ENCODE data around the gene RCAN2. TPM values are rescaled to one million over a fixed set of nuclear protein-coding genes. Genes with fewer than 3 reads are reported as not detected.

The RCAN2 gene
- total and polyA plus RNA-seq, 2 donors (not counting 3 experiments of a cell fraction or from before 2014, with no cell fraction given) = 0.07 to 0.33 TPM

DNA sequence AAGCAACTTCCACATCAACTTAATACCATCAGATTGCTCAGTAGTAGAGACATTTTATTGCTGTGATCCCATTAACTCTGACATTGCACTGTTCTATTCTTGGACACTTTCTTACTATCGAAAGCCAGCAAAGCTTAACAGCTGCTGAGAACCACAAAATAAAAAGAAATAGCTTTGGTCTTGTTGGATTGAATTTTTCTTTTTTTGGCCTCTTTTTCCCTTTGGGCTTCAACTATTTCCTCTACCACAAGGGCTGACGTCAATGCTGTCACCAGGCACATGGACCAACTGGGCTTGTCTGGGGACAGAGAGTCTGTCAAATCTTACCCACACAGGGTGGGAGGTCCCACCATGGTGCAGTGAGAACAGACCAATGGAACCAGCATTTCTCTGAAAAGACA lies 257.1 kb downstream of the RCAN2 start:
- Histone ChIP-seq H2AFZ (ENCODE audit: low read depth, low read length) (no peak overlapping the region), H3K4me3 (replicated peaks in 1 of 3; ENCODE audit: insufficient read depth in 1 of 3, low read depth in 1 of 3, low read length in 3 of 3) (no peak overlapping the region), H4K20me1 (replicated peaks; ENCODE audit: control insufficient read depth, extremely low read depth, insufficient read depth, low read length) (no peaks in the 10 kb centered on the region), H3K4me1 (ENCODE audit: control insufficient read depth, extremely low read depth, insufficient read depth, low read length) (no peaks in the 10 kb centered on the region), H3K9me1 (replicated peaks; ENCODE audit: control insufficient read depth, extremely low read depth, insufficient read depth, low read length) (no peaks in the 10 kb centered on the region), H3K4me2 (ENCODE audit: insufficient read depth, low read length) (no peak overlapping the region), H3K36me3 (ENCODE audit: control insufficient read depth in 2 of 2, extremely low read depth in 1 of 2, insufficient read depth in 2 of 2, low read length in 2 of 2) (no peaks in the 10 kb centered on the region), H3K79me2 (ENCODE audit: control insufficient read depth, insufficient read depth, low read length) (no peaks in the 10 kb centered on the region), H3K9ac (replicated peaks; ENCODE audit: extremely low read depth, insufficient read depth, low read length) (no peak overlapping the region), H3K27ac (ENCODE audit: insufficient read depth, low read depth, low read length) (no peak overlapping the region), H3K9me3 (replicated peaks; ENCODE audit: control insufficient read depth, insufficient read depth, low read length) (no peaks in the 10 kb centered on the region), H3K27me3 (ENCODE audit: control insufficient read depth in 2 of 2, insufficient read depth in 2 of 2, low read length in 2 of 2) (no peaks in the 10 kb centered on the region)
- FAIRE-seq = no peak
- no peak for DNase-seq (ENCODE audit: low read depth, low spot score)
- dilution Hi-C loops (cut with MboI; ENCODE audit: extremely low pct_ligation_motif_present, low sequenced_read_pairs) = no loop called here
- intact Hi-C loops (cut with micrococcal nuclease) = no loop called here
- POLR2A ChIA-PET = no interaction called here
- TF ChIP-seq FOS (IDR thresholded peaks at IDR 0.05; ENCODE audit: borderline replicate concordance, insufficient read depth, low read length) (no peak), POLR2AphosphoS5 (IDR thresholded peaks at IDR 0.05; ENCODE audit: insufficient read depth, low read depth, low read length) (no peak), MYC (IDR thresholded peaks at IDR 0.05; ENCODE audit: low read depth, low read length) (no peak), JUN (IDR thresholded peaks at IDR 0.05; ENCODE audit: borderline replicate concordance, insufficient read depth, insufficient read length, low read depth) (no peak), POLR2A (IDR thresholded peaks at IDR 0.05; ENCODE audit: low read depth, low read length) (no peak), GATA2 (IDR thresholded peaks at IDR 0.05; ENCODE audit: insufficient read depth, insufficient read length, low read depth, low read length) (no peak), EZH2 (IDR thresholded peaks at IDR 0.05; ENCODE audit: borderline replicate concordance, low read depth, low read length, severe bottlenecking) (no peak)
- TF ChIP-seq, protein P1, sequence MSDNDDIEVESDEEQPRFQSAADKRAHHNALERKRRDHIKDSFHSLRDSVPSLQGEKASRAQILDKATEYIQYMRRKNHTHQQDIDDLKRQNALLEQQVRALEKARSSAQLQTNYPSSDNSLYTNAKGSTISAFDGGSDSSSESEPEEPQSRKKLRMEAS (IDR thresholded peaks at IDR 0.05; ENCODE audit: insufficient read depth, insufficient read length) = no peak
- TF ChIP-seq, protein P2, sequence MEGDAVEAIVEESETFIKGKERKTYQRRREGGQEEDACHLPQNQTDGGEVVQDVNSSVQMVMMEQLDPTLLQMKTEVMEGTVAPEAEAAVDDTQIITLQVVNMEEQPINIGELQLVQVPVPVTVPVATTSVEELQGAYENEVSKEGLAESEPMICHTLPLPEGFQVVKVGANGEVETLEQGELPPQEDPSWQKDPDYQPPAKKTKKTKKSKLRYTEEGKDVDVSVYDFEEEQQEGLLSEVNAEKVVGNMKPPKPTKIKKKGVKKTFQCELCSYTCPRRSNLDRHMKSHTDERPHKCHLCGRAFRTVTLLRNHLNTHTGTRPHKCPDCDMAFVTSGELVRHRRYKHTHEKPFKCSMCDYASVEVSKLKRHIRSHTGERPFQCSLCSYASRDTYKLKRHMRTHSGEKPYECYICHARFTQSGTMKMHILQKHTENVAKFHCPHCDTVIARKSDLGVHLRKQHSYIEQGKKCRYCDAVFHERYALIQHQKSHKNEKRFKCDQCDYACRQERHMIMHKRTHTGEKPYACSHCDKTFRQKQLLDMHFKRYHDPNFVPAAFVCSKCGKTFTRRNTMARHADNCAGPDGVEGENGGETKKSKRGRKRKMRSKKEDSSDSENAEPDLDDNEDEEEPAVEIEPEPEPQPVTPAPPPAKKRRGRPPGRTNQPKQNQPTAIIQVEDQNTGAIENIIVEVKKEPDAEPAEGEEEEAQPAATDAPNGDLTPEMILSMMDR (IDR thresholded peaks at IDR 0.05; ENCODE audit: extremely low read depth in 1 of 2, insufficient read depth in 1 of 2, low read depth in 1 of 2, low read length in 2 of 2) = no peak
- CTCF ChIA-PET = no interaction called here
- no TSS peak for BruUV-seq (replicated peaks)
